CD4-positive, CD25-positive, alpha-beta regulatory T cell (primary cell): Measurements from ENCODE around the gene MYH14. TPM values are rescaled to one million over a fixed set of nuclear protein-coding genes. Genes with fewer than 3 reads are reported as not detected.

ENCODE experiments used
- ATAC-seq, 2 donors: fragments of 150-1000 bp; cut with Tn5 transposase; one replicate each; pipeline ENCODE4 v1.10.0; 2021; ENCODE audit warnings: low read depth in 2 of 2, moderate number of reproducible peaks in 2 of 2, moderate library complexity in 1 of 2
- DNase-seq, 3 donors: peaks; one replicate each; pipeline versions ENCODE4 v3.0.0 to v3.0.0-alpha.2; 2012 to 2022; ENCODE audit warnings: mixed read lengths in 1 of 3
- H3K27ac ChIP-seq: one replicate; pipeline ENCODE4 v1.7.0; 2013; ENCODE audit warnings: mild to moderate bottlenecking, low read length; ENCODE audit not compliant: insufficient read depth, poor library complexity, severe bottlenecking
- H3K27me3 ChIP-seq: one replicate; pipeline ENCODE4 v1.7.0; 2013; ENCODE audit warnings: low read length; ENCODE audit not compliant: control insufficient read depth, insufficient read depth
- H3K36me3 ChIP-seq: one replicate; pipeline ENCODE4 v1.7.0; 2013; ENCODE audit warnings: mild to moderate bottlenecking, low read length, moderate library complexity; ENCODE audit not compliant: control insufficient read depth, insufficient read depth
- H3K4me1 ChIP-seq: 2 replicates; pipeline ENCODE4 v1.7.0; 2013; ENCODE audit warnings: mild to moderate bottlenecking, low read length; ENCODE audit not compliant: insufficient read depth, control insufficient read depth, poor library complexity, severe bottlenecking
- H3K4me3 ChIP-seq: one replicate; pipeline ENCODE4 v1.7.0; 2013; ENCODE audit warnings: low read depth, mild to moderate bottlenecking, low read length, moderate library complexity
- H3K9me3 ChIP-seq, 2 experiments: 1 replicate in 1 of 2; 2 replicates in 1 of 2; pipeline ENCODE4 v1.7.0; 2013; ENCODE audit warnings: low read length in 2 of 2, mild to moderate bottlenecking in 1 of 2, moderate library complexity in 1 of 2; ENCODE audit not compliant: control insufficient read depth in 2 of 2
- H3K27ac Mint-ChIP-seq, 3 donors: one replicate each; pipeline ENCODE4 v1.8.0; 2020 to 2022; ENCODE audit warnings: mild to moderate bottlenecking in 3 of 3, mixed read lengths in 3 of 3, moderate library complexity in 2 of 3
- H3K27me3 Mint-ChIP-seq: one replicate; pipeline ENCODE4 v1.8.0; 2022; ENCODE audit warnings: mild to moderate bottlenecking, mixed read lengths
- H3K36me3 Mint-ChIP-seq: one replicate; pipeline ENCODE4 v1.8.0; 2020; ENCODE audit warnings: mixed read lengths
- H3K4me1 Mint-ChIP-seq, 4 donors: one replicate each; pipeline ENCODE4 v1.8.0; 2020 to 2022; ENCODE audit warnings: mixed read lengths in 4 of 4, mild to moderate bottlenecking in 1 of 4
- H3K4me3 Mint-ChIP-seq, 4 donors: one replicate each; pipeline ENCODE4 v1.8.0; 2020 to 2022; ENCODE audit warnings: mild to moderate bottlenecking in 4 of 4, mixed read lengths in 4 of 4, moderate library complexity in 3 of 4
- H3K9me3 Mint-ChIP-seq, 7 donors: one replicate each; pipeline ENCODE4 v1.8.0; 2020 to 2022; ENCODE audit warnings: mixed read lengths in 7 of 7, mild to moderate bottlenecking in 3 of 7, moderate library complexity in 2 of 7
- polyA plus RNA-seq, 4 donors: library from polyadenylated mRNA; unstranded; fragments of 300-500 nt; fragmentation: Illumina TruSeq; gene quantifications; one replicate each; pipeline ENCODE4 v1.2.3, GENCODE V29; 2021
- total RNA-seq: library from RNA; stranded (reverse); gene quantifications from one replicate; pipeline ENCODE4 v1.2.3, GENCODE V29; 2022

Gene MYH14
- total and polyA plus RNA-seq, 5 donors from 2014 or later, result not detected

DNA sequence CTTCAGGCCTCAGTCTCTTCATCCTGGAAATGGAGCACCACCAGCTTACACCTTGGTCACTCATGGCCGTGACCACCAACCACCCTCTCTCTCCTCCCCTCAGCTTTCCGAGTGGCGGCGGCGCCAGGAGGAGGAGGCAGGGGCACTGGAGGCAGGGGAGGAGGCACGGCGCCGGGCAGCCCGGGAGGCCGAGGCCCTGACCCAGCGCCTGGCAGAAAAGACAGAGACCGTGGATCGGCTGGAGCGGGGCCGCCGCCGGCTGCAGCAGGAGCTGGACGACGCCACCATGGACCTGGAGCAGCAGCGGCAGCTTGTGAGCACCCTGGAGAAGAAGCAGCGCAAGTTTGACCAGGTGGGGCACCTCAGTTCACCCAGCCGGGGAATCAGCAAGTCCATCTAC lies 78.1 kb downstream of the MYH14 start:
- no peaks in the 10 kb centered on the region for H3K4me1 Mint-ChIP-seq
- H3K27me3 ChIP-seq, result no peaks in the 10 kb centered on the region
- H3K27ac Mint-ChIP-seq, result no peak overlapping the region
- peaks cover 9 to 12% of the 10 kb centered on the region in 2 experiments for H3K9me3 ChIP-seq
- peaks cover 9% of the 10 kb centered on the region for H3K27me3 Mint-ChIP-seq
- no peak overlapping the region for H3K27ac ChIP-seq
- H3K4me3 ChIP-seq, result no peak overlapping the region
- no peak for DNase-seq
- no peaks in the 10 kb centered on the region for H3K36me3 Mint-ChIP-seq
- no peaks in the 10 kb centered on the region for H3K4me1 ChIP-seq
- no peak for ATAC-seq
- no peak overlapping the region for H3K4me3 Mint-ChIP-seq
- H3K9me3 Mint-ChIP-seq, result peaks cover 0 to 11% (median 6%) of the 10 kb centered on the region in 7 donors
- no peaks in the 10 kb centered on the region for H3K36me3 ChIP-seq

DNA sequence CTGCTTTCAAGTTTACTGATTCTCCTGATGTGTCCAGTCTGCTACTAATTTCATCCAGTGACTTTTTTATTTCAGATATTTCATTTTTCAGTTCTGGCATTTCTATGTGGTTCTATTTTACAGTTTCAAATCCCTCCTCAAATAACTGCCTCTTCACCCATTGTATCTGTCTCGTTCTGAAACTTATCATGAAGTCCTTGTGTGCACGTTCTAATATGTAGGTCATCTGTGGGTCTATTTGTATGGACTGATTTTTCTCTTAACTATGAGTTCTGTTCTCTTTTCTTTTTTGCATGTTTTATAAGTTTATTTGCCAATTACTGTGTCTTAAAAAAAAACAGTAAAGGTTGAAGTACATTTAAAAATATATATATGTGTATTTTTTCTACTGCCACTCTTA lies 82.4 kb downstream of the MYH14 start:
- Mint-ChIP-seq H3K4me3 (no peak overlapping the region), H3K4me1 (no peaks in the 10 kb centered on the region), H3K36me3 (peaks cover 8% of the 10 kb centered on the region), H3K27ac (no peak overlapping the region), H3K9me3 (peaks cover 0 to 32% (median 9%) of the 10 kb centered on the region in 7 donors), H3K27me3 (peaks cover 19% of the 10 kb centered on the region)
- H3K4me1 ChIP-seq, result no peaks in the 10 kb centered on the region
- DNase-seq, result no peak
- no peak for ATAC-seq
- H3K27ac ChIP-seq, result no peak overlapping the region
- H3K27me3 ChIP-seq, result no peaks in the 10 kb centered on the region
- peaks cover 9 to 12% of the 10 kb centered on the region in 2 experiments for H3K9me3 ChIP-seq
- no peak overlapping the region for H3K4me3 ChIP-seq
- no peaks in the 10 kb centered on the region for H3K36me3 ChIP-seq

DNA sequence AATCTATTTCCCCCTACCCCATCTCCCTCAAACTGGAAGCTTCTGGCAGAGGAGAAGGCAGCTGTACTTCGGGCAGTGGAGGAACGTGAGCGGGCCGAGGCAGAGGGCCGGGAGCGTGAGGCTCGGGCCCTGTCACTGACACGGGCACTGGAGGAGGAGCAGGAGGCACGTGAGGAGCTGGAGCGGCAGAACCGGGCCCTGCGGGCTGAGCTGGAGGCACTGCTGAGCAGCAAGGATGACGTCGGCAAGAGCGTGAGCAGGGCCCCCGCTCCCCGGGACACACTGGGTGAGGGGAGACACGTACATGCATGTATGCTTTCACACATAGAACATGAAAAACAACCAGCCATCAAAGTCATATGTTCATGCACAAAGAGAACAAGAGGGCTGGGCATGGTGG lies 83.0 kb downstream of the MYH14 start:
- Histone ChIP-seq H3K4me3 (no peak overlapping the region), H3K36me3 (no peaks in the 10 kb centered on the region), H3K27me3 (no peaks in the 10 kb centered on the region), H3K4me1 (no peaks in the 10 kb centered on the region), H3K9me3 (peaks cover 9 to 12% of the 10 kb centered on the region in 2 experiments), H3K27ac (no peak overlapping the region)
- Mint-ChIP-seq H3K4me3 (no peak overlapping the region), H3K9me3 (peaks cover 0 to 32% (median 9%) of the 10 kb centered on the region in 7 donors), H3K4me1 (no peaks in the 10 kb centered on the region), H3K36me3 (peaks cover 8% of the 10 kb centered on the region), H3K27me3 (peaks cover 16% of the 10 kb centered on the region), H3K27ac (no peak overlapping the region)
- ATAC-seq, result no peak
- no peak for DNase-seq

DNA sequence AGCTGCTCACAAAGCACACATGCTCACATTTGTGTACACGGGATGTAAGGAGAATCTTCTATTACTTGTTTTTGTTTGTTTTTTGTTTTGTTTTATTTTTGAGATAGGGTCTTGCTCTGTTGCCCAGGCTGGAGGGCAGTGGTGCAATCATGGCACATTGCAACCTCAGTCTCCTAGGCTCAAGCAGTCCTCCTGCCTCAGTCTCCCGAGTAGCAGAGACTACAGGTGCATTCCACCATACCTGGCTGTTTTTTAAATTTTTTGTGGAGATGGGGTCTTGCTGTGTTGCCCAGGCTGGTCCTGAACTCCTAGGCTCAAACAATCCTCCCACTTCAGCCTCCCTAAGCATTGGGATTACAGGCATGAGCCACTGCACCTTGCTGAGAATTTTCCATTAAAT lies 83.9 kb downstream of the MYH14 start:
- no peak overlapping the region for H3K27ac Mint-ChIP-seq
- peaks cover 9 to 12% of the 10 kb centered on the region in 2 experiments for H3K9me3 ChIP-seq
- ATAC-seq (no peak), DNase-seq (no peak)
- peaks cover 8% of the 10 kb centered on the region for H3K36me3 Mint-ChIP-seq
- H3K27me3 Mint-ChIP-seq, result peaks cover 16% of the 10 kb centered on the region
- no peaks in the 10 kb centered on the region for H3K4me1 ChIP-seq
- H3K4me3 ChIP-seq, result no peak overlapping the region
- no peaks in the 10 kb centered on the region for H3K27me3 ChIP-seq
- H3K9me3 Mint-ChIP-seq, result peaks cover 0 to 32% (median 9%) of the 10 kb centered on the region in 7 donors
- no peaks in the 10 kb centered on the region for H3K36me3 ChIP-seq
- H3K4me1 Mint-ChIP-seq, result no peaks in the 10 kb centered on the region
- no peak overlapping the region for H3K4me3 Mint-ChIP-seq
- no peak overlapping the region for H3K27ac ChIP-seq

DNA sequence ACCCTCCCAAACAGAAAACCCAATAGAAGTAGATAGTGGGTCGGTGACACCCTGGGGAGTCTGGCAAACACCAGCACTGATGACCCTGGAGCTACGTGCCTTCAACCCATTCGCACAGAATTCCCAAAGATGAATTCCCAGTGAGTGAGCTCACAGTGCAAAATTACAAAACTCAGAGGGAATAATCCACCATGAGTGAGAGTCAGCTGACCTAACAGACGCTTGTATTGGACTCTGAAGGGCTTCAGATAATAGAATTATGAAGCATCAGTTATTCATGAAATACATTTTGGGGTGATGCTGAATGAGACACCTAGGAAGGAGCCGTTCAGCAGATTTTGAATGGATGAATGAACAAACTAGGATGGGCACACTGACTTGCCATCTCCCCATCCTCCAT lies 85.5 kb downstream of the MYH14 start:
- H3K9me3 ChIP-seq, result peaks cover 9 to 12% of the 10 kb centered on the region in 2 experiments
- no peak for DNase-seq
- Mint-ChIP-seq H3K9me3 (peaks cover 0 to 32% (median 9%) of the 10 kb centered on the region in 7 donors), H3K4me3 (no peak overlapping the region), H3K27ac (no peak overlapping the region), H3K36me3 (peaks cover 8% of the 10 kb centered on the region), H3K27me3 (peaks cover 27% of the 10 kb centered on the region), H3K4me1 (no peaks in the 10 kb centered on the region)
- no peaks in the 10 kb centered on the region for H3K4me1 ChIP-seq
- ATAC-seq, result no peak
- no peaks in the 10 kb centered on the region for H3K27me3 ChIP-seq
- H3K27ac ChIP-seq, result no peak overlapping the region
- H3K36me3 ChIP-seq, result no peaks in the 10 kb centered on the region
- no peak overlapping the region for H3K4me3 ChIP-seq

DNA sequence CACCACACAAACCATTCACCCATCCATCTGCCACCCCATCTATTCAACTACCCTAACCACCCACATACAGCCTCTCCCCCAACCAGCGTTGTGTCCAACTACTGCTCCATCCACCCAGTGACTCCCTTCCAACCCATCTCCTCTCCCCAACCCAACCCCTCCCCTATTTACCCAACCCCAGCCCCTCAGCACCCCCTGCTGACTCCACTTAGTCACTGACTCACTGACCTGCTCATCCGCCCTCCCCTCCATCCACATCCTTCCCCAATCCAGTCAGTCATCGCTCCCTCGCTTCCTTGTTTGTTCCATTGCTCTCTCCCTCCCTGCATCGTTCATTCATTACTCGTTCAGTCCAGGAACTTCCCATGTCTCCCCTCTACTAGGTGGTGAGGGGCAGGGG lies 86.6 kb downstream of the MYH14 start:
- Mint-ChIP-seq H3K4me3 (no peak overlapping the region), H3K36me3 (peaks cover 8% of the 10 kb centered on the region), H3K27me3 (peaks cover 27% of the 10 kb centered on the region), H3K4me1 (no peaks in the 10 kb centered on the region), H3K27ac (no peak overlapping the region), H3K9me3 (peaks cover 0 to 31% (median 9%) of the 10 kb centered on the region in 7 donors)
- H3K36me3 ChIP-seq, result no peaks in the 10 kb centered on the region
- DNase-seq (no peak), ATAC-seq (no peak)
- H3K9me3 ChIP-seq, result peaks cover 8 to 12% of the 10 kb centered on the region in 2 experiments
- no peaks in the 10 kb centered on the region for H3K27me3 ChIP-seq
- H3K27ac ChIP-seq, result no peak overlapping the region
- H3K4me3 ChIP-seq, result no peak overlapping the region
- H3K4me1 ChIP-seq, result no peaks in the 10 kb centered on the region

DNA sequence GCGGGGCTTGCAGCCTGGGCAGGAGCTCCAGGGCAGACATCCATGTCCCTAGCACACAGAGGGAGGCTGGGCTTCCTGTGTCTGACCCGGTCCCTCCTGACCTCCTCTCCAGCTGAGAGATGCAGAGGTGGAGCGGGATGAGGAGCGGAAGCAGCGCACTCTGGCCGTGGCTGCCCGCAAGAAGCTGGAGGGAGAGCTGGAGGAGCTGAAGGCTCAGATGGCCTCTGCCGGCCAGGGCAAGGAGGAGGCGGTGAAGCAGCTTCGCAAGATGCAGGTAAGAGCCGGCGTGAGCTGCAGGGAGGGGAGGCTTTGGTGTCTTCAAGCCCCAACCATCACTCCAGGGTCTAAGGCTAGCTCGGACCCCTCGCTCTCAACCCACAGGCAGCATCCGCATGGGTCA lies 87.4 kb downstream of the MYH14 start:
- no peak for ATAC-seq
- Mint-ChIP-seq H3K27me3 (peaks cover 24% of the 10 kb centered on the region), H3K9me3 (peaks cover 0 to 25% (median 6%) of the 10 kb centered on the region in 7 donors), H3K27ac (no peak overlapping the region), H3K4me3 (no peak overlapping the region), H3K36me3 (peaks cover 8% of the 10 kb centered on the region), H3K4me1 (no peaks in the 10 kb centered on the region)
- Histone ChIP-seq H3K27me3 (no peaks in the 10 kb centered on the region), H3K36me3 (no peaks in the 10 kb centered on the region), H3K9me3 (peaks cover 2 to 7% of the 10 kb centered on the region in 2 experiments), H3K4me3 (no peak overlapping the region), H3K4me1 (no peaks in the 10 kb centered on the region), H3K27ac (no peak overlapping the region)
- no peak for DNase-seq

DNA sequence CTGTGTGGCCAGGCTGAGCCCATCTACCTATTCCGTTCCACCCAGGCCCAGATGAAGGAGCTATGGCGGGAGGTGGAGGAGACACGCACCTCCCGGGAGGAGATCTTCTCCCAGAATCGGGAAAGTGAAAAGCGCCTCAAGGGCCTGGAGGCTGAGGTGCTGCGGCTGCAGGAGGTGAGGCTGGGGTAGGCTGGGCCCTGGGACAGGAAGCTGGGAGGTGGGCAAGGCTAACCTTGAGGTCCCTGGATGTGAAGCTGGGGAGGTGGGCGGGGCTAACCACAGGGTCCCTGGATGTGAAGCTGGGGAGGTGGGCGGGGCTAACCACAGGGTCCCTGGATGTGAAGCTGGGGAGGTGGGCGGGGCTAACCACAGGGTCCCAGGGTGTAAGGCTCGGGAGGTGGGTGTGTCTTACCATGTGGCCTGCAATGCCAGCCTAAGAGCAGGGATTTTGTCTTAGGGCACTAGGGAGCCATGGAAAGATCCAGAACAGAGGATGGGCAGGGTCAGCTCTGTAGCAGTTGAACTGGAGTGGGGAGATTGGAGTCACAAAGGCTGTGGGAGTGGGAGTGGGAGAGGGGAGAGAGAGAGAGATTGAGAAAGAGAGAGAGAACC lies 88.9 kb downstream of the MYH14 start:
- H3K36me3 ChIP-seq, result no peaks in the 10 kb centered on the region
- H3K4me3 ChIP-seq, result no peak overlapping the region
- peaks cover 8% of the 10 kb centered on the region for H3K36me3 Mint-ChIP-seq
- H3K27me3 Mint-ChIP-seq, result peaks cover 22% of the 10 kb centered on the region
- H3K9me3 Mint-ChIP-seq, result peaks cover 0 to 13% (median 3%) of the 10 kb centered on the region in 7 donors
- no peaks in the 10 kb centered on the region for H3K9me3 ChIP-seq
- no peaks in the 10 kb centered on the region for H3K4me1 ChIP-seq
- DNase-seq (no peak), ATAC-seq (no peak)
- no peaks in the 10 kb centered on the region for H3K27me3 ChIP-seq
- no peak overlapping the region for H3K27ac Mint-ChIP-seq
- no peaks in the 10 kb centered on the region for H3K4me1 Mint-ChIP-seq
- no peak overlapping the region for H3K27ac ChIP-seq
- no peak overlapping the region for H3K4me3 Mint-ChIP-seq
